SH-SY5Y (cell line): Measurements from ENCODE around the gene PXMP4.

Source experiments
- GATA2 ChIP-seq: IDR thresholded peaks from 2 replicates; pipeline ENCODE4 v1.6.1; 2011; ENCODE audit warnings: mild to moderate bottlenecking, low read depth, low read length
- GATA3 ChIP-seq: IDR thresholded peaks from 2 replicates; pipeline ENCODE4 v1.6.1; 2011; ENCODE audit warnings: low read depth, mild to moderate bottlenecking, low read length, moderate library complexity

DNA sequence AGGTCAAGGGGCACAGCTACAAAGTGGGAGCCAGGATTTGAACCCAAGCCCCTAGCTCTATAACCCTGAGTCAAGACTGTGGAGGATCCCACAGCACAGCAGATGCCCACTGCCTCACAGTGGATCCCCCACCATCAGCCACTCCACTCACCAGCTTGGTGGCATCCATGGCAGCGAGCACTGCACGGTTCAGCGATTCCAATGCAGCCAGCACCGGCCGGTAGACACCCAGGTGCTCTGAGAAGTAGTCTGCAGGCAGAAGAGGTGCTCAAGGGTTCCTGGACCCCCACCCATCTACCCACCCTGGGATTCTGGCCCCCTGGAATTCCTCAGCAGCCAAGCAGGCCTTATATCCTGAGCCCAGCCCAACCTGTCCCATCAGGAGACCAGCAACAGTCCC is 50.9 kb downstream of the PXMP4 start:
- TF ChIP-seq GATA3 (no peak), GATA2 (no peak)
